Type B pancreatic cell (in vitro differentiated cells): Measurements from ENCODE around the gene LDAH. TPM values are rescaled to one million over a fixed set of nuclear protein-coding genes. Genes with fewer than 3 reads are reported as not detected.

Source experiments
- DNase-seq: peaks from one replicate; pipeline ENCODE4 v3.0.0; 2021; ENCODE audit warnings: mixed read lengths; ENCODE audit not compliant: unreplicated experiment; ENCODE audit errors: extremely low spot score
- H3K27ac Mint-ChIP-seq: 2 replicates; pipeline ENCODE4 v1.8.0; 2021; ENCODE audit warnings: mild to moderate bottlenecking, mixed read lengths
- H3K27me3 Mint-ChIP-seq: 2 replicates; pipeline ENCODE4 v1.8.0; 2021; ENCODE audit warnings: mixed read lengths
- H3K36me3 Mint-ChIP-seq: 2 replicates; pipeline ENCODE4 v1.8.0; 2021; ENCODE audit warnings: mixed read lengths
- H3K4me1 Mint-ChIP-seq: one replicate; pipeline ENCODE4 v1.8.0; 2021; ENCODE audit warnings: mixed read lengths; ENCODE audit not compliant: unreplicated experiment
- H3K4me3 Mint-ChIP-seq: 2 replicates; pipeline ENCODE4 v1.8.0; 2021; ENCODE audit warnings: mild to moderate bottlenecking, mixed read lengths
- H3K9me3 Mint-ChIP-seq: 2 replicates; pipeline ENCODE4 v1.8.0; 2021; ENCODE audit warnings: mixed read lengths
- CTCF ChIP-seq: fragments of 200-600 bp; sonication (generic); conservative IDR thresholded peaks from 2 replicates; pipeline ENCODE4 v1.5.0; 2021; ENCODE audit warnings: antibody characterized with exemption, mild to moderate bottlenecking
- total RNA-seq: library from RNA; stranded (reverse); gene quantifications from 2 replicates; pipeline ENCODE4 v1.2.1, GENCODE V29; 2021; ENCODE audit warnings: low replicate concordance

The LDAH gene
- total RNA-seq, 1 donor from 2014 or later = 30.1 TPM

- Mint-ChIP-seq H3K4me3 (no peak overlapping the region), H3K9me3 (no peaks in the 10 kb centered on the region), H3K27me3 (no peaks in the 10 kb centered on the region), H3K36me3 (peaks cover 1% of the 10 kb centered on the region), H3K4me1 (no peaks in the 10 kb centered on the region), H3K27ac (no peak overlapping the region)
- no peak for DNase-seq
- no peak for TF ChIP-seq CTCF
Observed at GRCh38 chr2:20747317-20747716, 75.6 kb downstream of the LDAH start.

GRCh38 chr2:20745924-20746555 lies 76.9 kb downstream of the LDAH start:
- Mint-ChIP-seq H3K27ac (no peak overlapping the region), H3K36me3 (peaks cover 11% of the 10 kb centered on the region), H3K9me3 (no peaks in the 10 kb centered on the region), H3K4me3 (no peak overlapping the region), H3K27me3 (no peaks in the 10 kb centered on the region), H3K4me1 (no peaks in the 10 kb centered on the region)
- no peak for DNase-seq
- TF ChIP-seq CTCF = no peak

GRCh38 chr2:20744366-20745335 lies 78.2 kb downstream of the LDAH start:
- no peak overlapping the region for H3K27ac Mint-ChIP-seq

GRCh38 chr2:20738772-20739171 lies 84.1 kb downstream of the LDAH start:
- TF ChIP-seq CTCF = no peak
- H3K4me3 Mint-ChIP-seq = no peak overlapping the region
- no peaks in the 10 kb centered on the region for H3K4me1 Mint-ChIP-seq
- H3K9me3 Mint-ChIP-seq = no peaks in the 10 kb centered on the region
- H3K27me3 Mint-ChIP-seq = no peaks in the 10 kb centered on the region
- DNase-seq = no peak
- peaks cover 31% of the 10 kb centered on the region for H3K36me3 Mint-ChIP-seq
- H3K27ac Mint-ChIP-seq = no peak overlapping the region

More at GRCh38 chr2:20744366-20745335, 78.2 kb downstream of the LDAH start:
- DNase-seq = no peak
- H3K4me1 Mint-ChIP-seq = no peaks in the 10 kb centered on the region
- H3K27me3 Mint-ChIP-seq = no peaks in the 10 kb centered on the region
- H3K9me3 Mint-ChIP-seq = no peaks in the 10 kb centered on the region
- H3K36me3 Mint-ChIP-seq = peaks cover 11% of the 10 kb centered on the region
- no peak overlapping the region for H3K4me3 Mint-ChIP-seq
- no peak for TF ChIP-seq CTCF

GRCh38 chr2:20737505-20737904 lies 85.4 kb downstream of the LDAH start:
- TF ChIP-seq CTCF = no peak
- no peaks in the 10 kb centered on the region for H3K27me3 Mint-ChIP-seq
- peaks cover 31% of the 10 kb centered on the region for H3K36me3 Mint-ChIP-seq
- no peak for DNase-seq
- H3K9me3 Mint-ChIP-seq = no peaks in the 10 kb centered on the region
- H3K4me3 Mint-ChIP-seq = no peak overlapping the region
- no peaks in the 10 kb centered on the region for H3K4me1 Mint-ChIP-seq
- no peak overlapping the region for H3K27ac Mint-ChIP-seq
